ENCODE measurements around the gene CAPRIN1.
"Not testable (repeated sequence)": the region's sequence is repeated elsewhere in the genome, so short reads cannot be mapped to it uniquely, and the experiment has no call there.

CAPRIN1 gene

DNA sequence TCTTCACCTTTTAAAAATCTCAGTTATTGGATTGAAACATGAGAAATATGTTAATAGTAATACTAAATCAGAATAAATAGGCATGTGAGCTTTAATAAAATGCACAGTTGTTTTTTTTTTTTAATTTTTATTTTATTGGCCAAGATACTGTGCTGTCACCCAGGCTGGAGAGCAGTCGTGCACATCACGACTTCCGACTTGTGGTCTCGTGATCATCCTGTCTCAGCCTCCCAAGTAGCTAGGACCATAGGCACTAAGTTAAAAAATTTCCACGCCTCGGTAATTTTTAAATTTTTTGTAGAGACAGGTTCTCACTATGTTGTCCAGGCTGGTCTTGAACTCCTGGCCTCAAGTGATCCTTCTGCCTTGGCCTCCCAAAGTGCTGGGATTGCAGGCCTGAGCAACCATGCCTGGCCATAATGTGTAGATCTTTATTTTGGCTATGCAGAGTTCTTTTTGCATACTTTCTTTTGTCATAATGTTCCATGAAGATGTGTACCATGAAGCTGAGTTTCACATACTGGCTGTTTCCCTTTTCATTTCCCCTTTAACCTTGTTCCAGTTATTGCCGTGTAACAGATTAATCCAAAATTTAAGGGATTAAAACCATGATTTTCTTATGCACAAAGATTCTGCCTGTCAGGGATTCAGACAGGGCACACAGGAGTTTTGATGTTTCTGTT is 16.0 kb downstream of the CAPRIN1 start:
- no peak overlapping the region for H3K9ac ChIP-seq (ENCODE audit: low read depth, low read length)
- H3K4me3 ChIP-seq (ENCODE audit: low read depth, low read length): no peak overlapping the region

DNA sequence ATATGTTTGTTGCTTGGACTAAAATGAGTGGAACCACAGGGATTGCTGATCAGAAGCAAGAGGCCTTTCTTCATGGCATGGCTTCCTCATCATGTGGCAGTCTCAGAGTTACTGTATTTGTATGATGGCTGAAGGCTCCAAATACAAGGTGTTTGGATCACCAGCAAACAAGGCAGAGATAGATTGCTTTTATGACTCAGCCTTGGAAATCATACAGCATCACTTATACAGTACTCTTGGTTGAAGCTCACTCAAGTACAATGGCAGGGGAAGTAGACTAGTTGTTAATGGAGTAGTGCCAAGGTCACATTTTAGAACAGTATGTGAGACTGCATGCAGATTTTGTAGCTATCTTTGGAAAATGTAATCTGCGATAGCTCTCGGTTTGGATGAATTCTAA is 16.6 kb downstream of the CAPRIN1 start:
- Histone ChIP-seq H3K4me1 (ENCODE audit: control insufficient read depth, insufficient read depth, low read length) (no peaks in the 10 kb centered on the region), H3K4me3 (ENCODE audit: low read depth, low read length) (no peak overlapping the region), H3K36me3 (ENCODE audit: control insufficient read depth, insufficient read depth, low read length) (peaks cover 56% of the 10 kb centered on the region), H3K9me3 (ENCODE audit: control insufficient read depth, insufficient read depth, low read length) (no peaks in the 10 kb centered on the region), H3K27ac (ENCODE audit: low read depth, low read length) (no peak overlapping the region), H3K9ac (ENCODE audit: low read depth, low read length) (no peak overlapping the region), H3K27me3 (ENCODE audit: control insufficient read depth, insufficient read depth, low read length) (no peaks in the 10 kb centered on the region)

More for the DNA sequence above, 16.0 kb downstream of the CAPRIN1 start:
- H3K27me3 ChIP-seq (ENCODE audit: control insufficient read depth, insufficient read depth, low read length): no peaks in the 10 kb centered on the region
- H3K4me1 ChIP-seq (ENCODE audit: control insufficient read depth, insufficient read depth, low read length): no peaks in the 10 kb centered on the region
- H3K9me3 ChIP-seq (ENCODE audit: control insufficient read depth, insufficient read depth, low read length): no peaks in the 10 kb centered on the region
- H3K27ac ChIP-seq (ENCODE audit: low read depth, low read length): no peak overlapping the region
- peaks cover 53% of the 10 kb centered on the region for H3K36me3 ChIP-seq (ENCODE audit: control insufficient read depth, insufficient read depth, low read length)

DNA sequence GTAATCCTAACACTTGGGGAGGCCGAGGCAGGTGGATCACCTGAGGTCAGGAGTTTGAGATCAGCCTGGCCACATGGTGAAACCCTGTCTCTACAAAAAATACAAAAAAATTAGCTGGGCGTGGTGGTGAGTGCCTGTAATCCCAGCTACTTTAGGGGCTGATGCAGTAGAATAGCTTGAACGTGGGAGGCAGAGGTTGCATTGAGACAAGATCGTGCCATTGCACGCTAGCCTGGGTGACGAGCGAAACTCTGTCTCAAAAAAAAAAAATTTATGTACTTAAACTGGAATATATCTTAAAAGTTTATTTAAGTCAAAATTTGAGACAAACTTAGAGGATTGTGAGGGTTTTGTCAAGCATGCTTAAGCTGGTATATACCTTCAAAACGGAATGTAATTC is 19.8 kb downstream of the CAPRIN1 start:
- peaks cover 68% of the 10 kb centered on the region for H3K36me3 ChIP-seq (ENCODE audit: control insufficient read depth, insufficient read depth, low read length)
- H3K27ac ChIP-seq (ENCODE audit: low read depth, low read length): not testable (repeated sequence)

GRCh38 chr11:34072041-34072440 is 20.5 kb downstream of the CAPRIN1 start:
- Histone ChIP-seq H3K27ac (ENCODE audit: low read depth, low read length) (no peak overlapping the region), H3K9me3 (ENCODE audit: control insufficient read depth, insufficient read depth, low read length) (no peaks in the 10 kb centered on the region), H3K4me3 (ENCODE audit: low read depth, low read length) (no peak overlapping the region), H3K36me3 (ENCODE audit: control insufficient read depth, insufficient read depth, low read length) (peaks cover 75% of the 10 kb centered on the region), H3K9ac (ENCODE audit: low read depth, low read length) (no peak overlapping the region), H3K4me1 (ENCODE audit: control insufficient read depth, insufficient read depth, low read length) (no peaks in the 10 kb centered on the region), H3K27me3 (ENCODE audit: control insufficient read depth, insufficient read depth, low read length) (no peaks in the 10 kb centered on the region)

More for the DNA sequence above, 19.8 kb downstream of the CAPRIN1 start:
- not testable (repeated sequence) for H3K9me3 ChIP-seq (ENCODE audit: control insufficient read depth, insufficient read depth, low read length); H3K4me1 ChIP-seq (ENCODE audit: control insufficient read depth, insufficient read depth, low read length); H3K4me3 ChIP-seq (ENCODE audit: low read depth, low read length); H3K27me3 ChIP-seq (ENCODE audit: control insufficient read depth, insufficient read depth, low read length); H3K9ac ChIP-seq (ENCODE audit: low read depth, low read length)

DNA sequence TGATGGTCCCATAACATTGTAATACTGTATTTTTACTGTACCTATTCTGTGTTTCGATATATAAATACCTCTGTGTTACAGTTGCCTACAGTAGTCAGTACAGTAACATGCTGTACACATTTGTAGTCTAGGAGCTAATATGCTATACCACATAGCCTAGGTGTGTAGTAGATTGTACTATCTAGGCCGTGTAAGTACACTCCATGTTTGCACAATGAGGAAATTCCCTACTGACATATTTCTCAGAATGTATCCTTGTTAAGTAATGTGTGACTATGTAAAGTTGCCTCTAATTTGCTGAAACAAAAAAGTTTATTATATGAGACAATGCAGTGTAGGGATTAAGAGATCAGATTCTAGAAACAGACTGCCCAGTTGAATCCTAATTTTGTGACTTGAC is 21.3 kb downstream of the CAPRIN1 start:
- H3K9me3 ChIP-seq (ENCODE audit: control insufficient read depth, insufficient read depth, low read length): no peaks in the 10 kb centered on the region
- no peak overlapping the region for H3K9ac ChIP-seq (ENCODE audit: low read depth, low read length)
- no peak overlapping the region for H3K4me3 ChIP-seq (ENCODE audit: low read depth, low read length)
- no peak overlapping the region for H3K27ac ChIP-seq (ENCODE audit: low read depth, low read length)
- no peaks in the 10 kb centered on the region for H3K27me3 ChIP-seq (ENCODE audit: control insufficient read depth, insufficient read depth, low read length)
- no peaks in the 10 kb centered on the region for H3K4me1 ChIP-seq (ENCODE audit: control insufficient read depth, insufficient read depth, low read length)
- H3K36me3 ChIP-seq (ENCODE audit: control insufficient read depth, insufficient read depth, low read length): peaks cover 79% of the 10 kb centered on the region

- H3K9ac ChIP-seq (ENCODE audit: low read depth, low read length): no peak overlapping the region
- H3K4me3 ChIP-seq (ENCODE audit: low read depth, low read length): no peak overlapping the region
- no peaks in the 10 kb centered on the region for H3K4me1 ChIP-seq (ENCODE audit: control insufficient read depth, insufficient read depth, low read length)
- no peak overlapping the region for H3K27ac ChIP-seq (ENCODE audit: low read depth, low read length)
- H3K9me3 ChIP-seq (ENCODE audit: control insufficient read depth, insufficient read depth, low read length): no peaks in the 10 kb centered on the region
- no peaks in the 10 kb centered on the region for H3K27me3 ChIP-seq (ENCODE audit: control insufficient read depth, insufficient read depth, low read length)
- peaks cover 89% of the 10 kb centered on the region for H3K36me3 ChIP-seq (ENCODE audit: control insufficient read depth, insufficient read depth, low read length)
Measured at GRCh38 chr11:34074391-34074790, 22.9 kb downstream of the CAPRIN1 start.

DNA sequence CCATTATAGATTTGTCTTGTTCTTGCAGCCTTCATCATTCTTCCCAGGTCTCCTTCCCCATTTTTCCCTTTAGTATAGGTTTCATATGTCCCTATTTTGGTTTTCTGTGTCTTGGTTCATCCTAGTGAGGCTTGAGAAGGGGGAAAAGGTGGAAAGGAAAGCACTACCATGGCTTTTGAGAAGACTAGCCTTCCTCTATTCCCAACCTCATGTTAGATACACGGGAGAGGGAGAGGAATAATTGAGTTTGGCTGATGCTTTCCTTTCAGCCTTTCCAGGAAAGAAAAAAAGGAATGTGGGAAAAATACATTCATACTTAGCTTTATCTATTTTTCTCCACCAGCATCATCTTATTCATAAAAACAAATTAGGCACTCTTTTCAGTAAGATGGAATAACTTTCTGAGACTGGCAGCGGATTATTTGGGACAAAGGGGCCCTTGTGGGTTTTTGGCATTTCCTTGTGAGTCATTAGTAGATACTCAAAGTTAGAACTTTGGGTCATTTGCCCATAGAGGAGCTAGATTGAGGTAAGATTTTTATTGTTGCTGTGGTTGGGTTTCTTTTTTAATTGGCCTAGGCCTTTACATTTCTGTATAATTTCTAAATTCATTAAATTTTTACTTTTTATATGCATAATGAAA is 23.8 kb downstream of the CAPRIN1 start:
- Histone ChIP-seq H3K9ac (ENCODE audit: low read depth, low read length) (no peak overlapping the region), H3K27ac (ENCODE audit: low read depth, low read length) (no peak overlapping the region), H3K4me3 (ENCODE audit: low read depth, low read length) (no peak overlapping the region), H3K4me1 (ENCODE audit: control insufficient read depth, insufficient read depth, low read length) (no peaks in the 10 kb centered on the region), H3K9me3 (ENCODE audit: control insufficient read depth, insufficient read depth, low read length) (no peaks in the 10 kb centered on the region), H3K27me3 (ENCODE audit: control insufficient read depth, insufficient read depth, low read length) (no peaks in the 10 kb centered on the region), H3K36me3 (ENCODE audit: control insufficient read depth, insufficient read depth, low read length) (peaks cover 92% of the 10 kb centered on the region)

DNA sequence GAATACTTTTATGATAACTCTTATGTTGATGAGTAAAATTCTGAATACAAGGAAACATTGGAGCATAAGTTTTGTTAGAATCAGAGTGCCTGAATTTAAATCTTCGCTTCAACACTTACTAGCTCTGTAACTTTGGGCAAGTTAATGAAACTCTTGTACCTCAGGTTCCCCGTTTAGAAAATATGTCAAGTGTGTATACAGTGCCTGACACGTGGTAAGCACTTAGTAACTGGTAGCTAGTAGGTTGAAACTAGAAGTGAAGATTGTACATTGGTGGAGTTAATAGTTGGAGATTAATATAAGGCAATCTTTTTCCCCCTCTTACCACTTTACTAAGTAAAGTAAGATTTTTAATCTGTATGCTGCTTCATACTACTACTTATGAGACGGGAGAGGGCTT is 29.1 kb downstream of the CAPRIN1 start:
- Histone ChIP-seq H3K4me1 (ENCODE audit: control insufficient read depth, insufficient read depth, low read length) (no peaks in the 10 kb centered on the region), H3K27me3 (ENCODE audit: control insufficient read depth, insufficient read depth, low read length) (no peaks in the 10 kb centered on the region), H3K27ac (ENCODE audit: low read depth, low read length) (no peak overlapping the region), H3K4me3 (ENCODE audit: low read depth, low read length) (no peak overlapping the region), H3K9me3 (ENCODE audit: control insufficient read depth, insufficient read depth, low read length) (no peaks in the 10 kb centered on the region), H3K36me3 (ENCODE audit: control insufficient read depth, insufficient read depth, low read length) (peaks cover 100% of the 10 kb centered on the region), H3K9ac (ENCODE audit: low read depth, low read length) (no peak overlapping the region)

- no peaks in the 10 kb centered on the region for H3K9me3 ChIP-seq (ENCODE audit: control insufficient read depth, insufficient read depth, low read length)
- H3K27ac ChIP-seq (ENCODE audit: low read depth, low read length): no peak overlapping the region
- H3K4me3 ChIP-seq (ENCODE audit: low read depth, low read length): no peak overlapping the region
- no peaks in the 10 kb centered on the region for H3K4me1 ChIP-seq (ENCODE audit: control insufficient read depth, insufficient read depth, low read length)
- H3K9ac ChIP-seq (ENCODE audit: low read depth, low read length): no peak overlapping the region
- H3K36me3 ChIP-seq (ENCODE audit: control insufficient read depth, insufficient read depth, low read length): peaks cover 98% of the 10 kb centered on the region
- H3K27me3 ChIP-seq (ENCODE audit: control insufficient read depth, insufficient read depth, low read length): no peaks in the 10 kb centered on the region
Measured at GRCh38 chr11:34084637-34085036, 33.1 kb downstream of the CAPRIN1 start.

DNA sequence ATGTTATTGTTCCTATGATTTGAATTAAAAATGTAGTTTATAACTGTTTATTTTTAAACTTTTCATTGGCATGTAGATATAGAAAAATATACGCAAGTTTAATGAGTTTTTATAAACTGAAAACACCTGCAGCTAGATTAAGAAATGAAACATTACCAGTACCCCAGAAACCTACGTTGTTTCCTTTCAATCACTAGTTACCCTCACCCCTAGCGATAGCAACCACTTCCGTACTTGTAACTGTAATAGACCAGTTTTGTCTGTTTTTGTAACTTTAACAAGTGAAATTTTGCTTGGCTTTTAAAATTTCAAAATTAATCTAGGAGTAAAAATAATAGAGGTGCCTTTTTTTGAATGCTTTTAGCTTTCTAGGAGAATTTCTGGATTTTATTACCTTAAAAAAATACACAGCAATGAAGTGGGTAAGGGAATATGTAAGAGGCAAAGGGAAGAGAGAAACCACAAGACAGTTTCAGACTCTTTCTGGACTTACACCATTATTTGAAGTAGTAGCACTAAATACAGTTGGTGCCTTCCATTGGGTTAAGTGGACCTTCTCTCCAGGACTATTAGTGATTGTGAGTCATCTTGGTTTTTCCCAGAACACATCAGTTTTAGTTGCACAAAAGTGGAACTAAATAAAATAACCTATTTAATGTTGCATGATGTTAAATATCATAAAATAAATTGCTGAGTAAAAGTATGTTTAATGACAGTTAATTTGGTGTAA is 35.2 kb downstream of the CAPRIN1 start:
- Histone ChIP-seq H3K9ac (ENCODE audit: low read depth, low read length) (no peak overlapping the region), H3K27ac (ENCODE audit: low read depth, low read length) (no peak overlapping the region)

GRCh38 chr11:34091825-34092224 is 40.3 kb downstream of the CAPRIN1 start:
- no peak overlapping the region for H3K4me3 ChIP-seq (ENCODE audit: low read depth, low read length)
- no peaks in the 10 kb centered on the region for H3K27me3 ChIP-seq (ENCODE audit: control insufficient read depth, insufficient read depth, low read length)
- H3K4me1 ChIP-seq (ENCODE audit: control insufficient read depth, insufficient read depth, low read length): no peaks in the 10 kb centered on the region
- H3K27ac ChIP-seq (ENCODE audit: low read depth, low read length): no peak overlapping the region
- no peak overlapping the region for H3K9ac ChIP-seq (ENCODE audit: low read depth, low read length)
- peaks cover 98% of the 10 kb centered on the region for H3K36me3 ChIP-seq (ENCODE audit: control insufficient read depth, insufficient read depth, low read length)
- H3K9me3 ChIP-seq (ENCODE audit: control insufficient read depth, insufficient read depth, low read length): no peaks in the 10 kb centered on the region

More for the DNA sequence above, 35.2 kb downstream of the CAPRIN1 start:
- H3K4me3 ChIP-seq (ENCODE audit: low read depth, low read length): no peak overlapping the region
- H3K9me3 ChIP-seq (ENCODE audit: control insufficient read depth, insufficient read depth, low read length): no peaks in the 10 kb centered on the region
- H3K4me1 ChIP-seq (ENCODE audit: control insufficient read depth, insufficient read depth, low read length): no peaks in the 10 kb centered on the region
- H3K27me3 ChIP-seq (ENCODE audit: control insufficient read depth, insufficient read depth, low read length): no peaks in the 10 kb centered on the region
- H3K36me3 ChIP-seq (ENCODE audit: control insufficient read depth, insufficient read depth, low read length): peaks cover 98% of the 10 kb centered on the region

All from HUES48 (cell line).